IPS-NIHi11 (cell line): ENCODE data around the gene QPRT.
A peak's percentile ranks its signal among the peaks of the same experiment; 100 is the strongest.
"Not testable (repeated sequence)": the region's sequence is repeated elsewhere in the genome, so short reads cannot be mapped to it uniquely, and the experiment has no call there.

Experiments used
- DNase-seq: peaks from one replicate; pipeline ENCODE4 v3.0.0; 2012; ENCODE audit warnings: mixed read lengths, low spot score

The QPRT gene

DNA sequence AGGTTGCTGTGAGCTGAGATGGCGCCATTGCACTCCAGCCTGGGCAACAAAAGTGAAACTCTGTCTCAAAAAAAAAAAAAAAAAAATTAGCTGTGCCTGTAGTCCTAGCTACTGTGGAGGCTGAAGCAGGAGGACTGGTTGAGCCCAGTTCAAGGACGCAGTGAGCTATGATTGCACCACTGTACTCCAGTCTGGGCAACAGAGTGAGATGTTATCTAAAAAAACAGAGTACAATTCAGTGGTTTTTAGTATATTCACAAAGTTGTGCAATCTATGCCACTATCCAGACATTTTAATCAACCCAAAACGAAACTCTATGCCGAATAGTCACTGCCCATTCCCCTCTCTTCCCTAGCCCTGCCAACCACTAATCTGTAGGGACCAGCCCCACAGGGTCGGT lies 41.7 kb downstream of the QPRT start:
- DNase-seq = no peak

GRCh38 chr16:29721167-29721879 lies 42.3 kb downstream of the QPRT start:
- DNase-seq = not testable (repeated sequence)

- no peak for DNase-seq
These were observed 47.9 kb downstream of the QPRT start for GRCh38 chr16:29726845-29727377.

DNA sequence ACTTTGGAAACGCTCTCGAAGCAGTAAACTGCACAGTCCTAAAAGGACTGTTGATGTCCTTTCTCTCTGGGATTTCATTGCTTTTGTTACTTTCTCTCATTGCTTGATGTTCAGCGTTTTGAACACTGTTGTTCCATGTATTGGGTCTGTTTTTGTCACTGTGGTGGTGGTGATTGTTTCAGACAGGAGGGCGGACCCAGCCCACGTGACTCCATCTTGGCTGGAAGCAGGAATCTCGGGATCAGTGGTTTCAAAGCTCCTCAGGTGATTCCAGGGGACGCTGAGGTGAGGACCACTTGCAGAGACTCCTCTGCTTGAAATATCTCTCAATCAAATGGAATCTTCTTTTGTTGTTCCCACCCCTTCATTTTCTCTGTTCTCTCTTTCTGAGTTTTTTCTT lies 48.5 kb downstream of the QPRT start:
- DNase-seq = no peak

DNA sequence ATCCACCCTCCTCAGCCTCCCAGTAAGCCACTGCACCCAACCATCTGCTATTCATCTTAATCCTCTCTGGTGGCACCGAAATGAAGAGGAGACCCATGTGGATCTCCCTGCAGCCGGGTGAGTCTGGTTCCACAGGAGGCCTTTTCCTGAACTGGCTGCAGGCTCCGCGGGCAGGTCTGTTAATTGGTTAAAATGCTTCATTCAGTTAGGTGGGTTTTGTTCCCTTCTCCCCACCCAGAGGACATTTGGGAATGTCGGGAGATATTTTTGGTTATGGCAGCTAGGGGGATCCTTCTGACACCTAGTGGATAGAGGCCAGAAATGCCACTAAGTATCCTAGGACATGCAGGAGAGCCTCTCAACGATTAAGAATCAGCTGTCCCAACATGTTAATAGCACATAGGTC lies 50.1 kb downstream of the QPRT start:
- peak; percentile 67 for DNase-seq

- no peak for DNase-seq
These were observed 51.7 kb downstream of the QPRT start for GRCh38 chr16:29730649-29731048.

DNA sequence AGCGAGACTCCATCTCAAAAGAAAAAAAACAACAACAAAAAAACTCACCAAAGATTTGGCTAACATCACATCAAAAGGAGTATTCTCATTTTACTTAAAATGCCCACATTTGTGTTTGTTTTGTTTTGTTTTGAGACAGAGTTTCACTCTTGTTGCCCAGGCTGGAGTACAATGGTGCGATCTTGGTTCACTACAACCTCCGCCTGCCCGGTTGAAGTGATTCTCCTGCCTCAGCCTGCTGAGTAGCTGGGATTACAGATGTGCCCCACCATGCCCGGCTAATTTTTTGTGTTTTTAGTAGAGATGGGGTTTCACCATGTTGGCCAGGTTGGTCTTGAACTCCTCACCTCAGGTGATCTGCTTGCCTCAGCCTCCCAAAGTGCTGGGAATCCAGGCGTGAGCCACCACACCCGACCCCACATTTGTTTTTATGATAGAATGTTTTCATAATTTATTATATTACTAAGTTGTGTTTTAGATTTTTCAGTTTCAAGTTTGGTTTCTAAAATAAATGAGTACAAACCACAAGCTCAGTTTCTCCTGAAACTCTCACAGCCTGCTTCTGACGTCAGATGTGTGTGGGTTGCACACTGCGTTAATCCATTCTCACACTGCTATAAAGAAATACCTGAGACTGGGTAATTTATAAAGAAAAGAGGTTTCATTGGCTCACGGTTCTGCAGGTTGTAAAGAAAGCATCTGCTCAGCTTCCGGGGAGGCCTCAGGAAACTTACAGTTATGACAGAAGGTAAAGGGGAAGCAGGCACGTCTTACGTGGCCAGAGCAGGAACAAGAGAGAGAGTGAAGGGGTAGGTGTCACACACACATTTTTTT lies 53.0 kb downstream of the QPRT start:
- DNase-seq = not testable (repeated sequence)

DNA sequence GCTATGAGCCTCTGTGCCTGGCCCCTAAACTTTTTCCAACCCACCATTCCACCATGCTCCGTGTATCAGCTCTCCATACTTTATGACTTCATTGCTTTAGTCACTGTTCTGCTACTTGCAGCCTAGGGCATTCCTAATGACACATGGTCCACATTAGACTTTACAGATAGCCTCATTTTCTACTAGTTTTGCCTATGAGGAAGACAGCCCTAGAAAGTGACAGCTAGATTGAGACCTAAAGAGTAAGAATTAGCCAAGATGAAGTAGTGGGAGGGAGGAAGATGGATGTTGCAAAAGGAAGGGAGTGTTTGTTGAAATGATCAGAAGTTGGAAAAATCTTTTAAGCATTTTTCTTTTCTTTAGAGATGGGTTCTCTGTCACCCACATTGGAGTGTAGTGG lies 55.8 kb downstream of the QPRT start:
- no peak for DNase-seq

DNA sequence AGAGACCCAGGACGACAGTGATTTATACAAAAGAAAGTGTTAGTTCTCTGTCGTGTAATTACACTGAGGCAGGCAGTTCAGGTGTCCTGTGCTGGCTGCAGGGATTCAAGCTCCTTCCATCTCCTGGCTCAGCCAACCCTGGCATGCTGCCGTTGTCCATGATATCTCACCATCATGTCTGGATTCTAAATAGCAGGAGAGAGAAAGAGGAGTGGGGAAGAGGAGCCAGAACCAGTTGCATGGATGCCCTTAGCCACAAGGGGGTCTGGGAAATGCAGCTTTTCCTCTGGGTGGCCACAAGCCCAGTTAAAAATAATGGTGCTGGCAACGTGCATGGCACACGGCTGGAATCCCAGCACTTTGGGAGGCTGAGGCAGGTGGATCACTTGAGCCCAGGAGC lies 57.1 kb downstream of the QPRT start:
- no peak for DNase-seq

DNA sequence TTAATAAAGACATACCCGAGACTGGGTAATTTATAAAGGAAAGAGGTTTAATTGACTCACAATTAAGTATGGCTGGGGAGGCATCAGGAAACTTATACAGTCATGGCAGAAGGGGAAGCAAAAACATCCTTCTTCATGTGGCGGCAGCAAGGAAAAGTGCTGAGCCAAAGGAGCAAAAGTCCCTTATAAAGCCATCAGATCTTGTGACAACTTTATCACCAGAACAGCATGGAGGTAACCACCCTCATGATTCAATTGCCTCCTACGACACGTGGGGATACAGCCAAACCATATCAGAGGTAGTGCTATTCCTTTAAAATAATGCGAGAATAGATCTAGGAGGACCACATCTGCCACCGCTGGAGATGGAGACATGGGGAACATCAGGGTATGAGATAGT lies 57.8 kb downstream of the QPRT start:
- DNase-seq = no peak

- DNase-seq = no peak
These were observed 58.7 kb downstream of the QPRT start for GRCh38 chr16:29737713-29738112.

DNA sequence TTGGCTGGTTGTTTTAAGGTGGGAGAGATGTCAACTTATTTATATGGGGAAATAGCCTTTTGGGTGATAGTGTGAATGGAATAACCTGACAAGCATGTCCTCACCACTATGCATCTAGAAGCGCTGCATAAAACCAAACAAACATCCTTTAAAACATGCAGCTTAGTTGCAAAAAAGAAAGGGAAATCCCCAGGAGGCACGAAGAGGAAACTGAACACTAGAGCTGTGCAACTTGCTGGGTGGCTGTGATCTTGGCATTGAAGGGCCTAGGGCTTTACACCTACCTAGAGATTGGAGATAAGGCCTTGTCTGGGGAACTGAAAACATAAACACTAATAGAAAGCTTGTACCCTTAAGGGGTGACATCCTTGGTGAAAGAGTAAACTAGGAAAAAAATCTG lies 59.5 kb downstream of the QPRT start:
- no peak for DNase-seq

DNA sequence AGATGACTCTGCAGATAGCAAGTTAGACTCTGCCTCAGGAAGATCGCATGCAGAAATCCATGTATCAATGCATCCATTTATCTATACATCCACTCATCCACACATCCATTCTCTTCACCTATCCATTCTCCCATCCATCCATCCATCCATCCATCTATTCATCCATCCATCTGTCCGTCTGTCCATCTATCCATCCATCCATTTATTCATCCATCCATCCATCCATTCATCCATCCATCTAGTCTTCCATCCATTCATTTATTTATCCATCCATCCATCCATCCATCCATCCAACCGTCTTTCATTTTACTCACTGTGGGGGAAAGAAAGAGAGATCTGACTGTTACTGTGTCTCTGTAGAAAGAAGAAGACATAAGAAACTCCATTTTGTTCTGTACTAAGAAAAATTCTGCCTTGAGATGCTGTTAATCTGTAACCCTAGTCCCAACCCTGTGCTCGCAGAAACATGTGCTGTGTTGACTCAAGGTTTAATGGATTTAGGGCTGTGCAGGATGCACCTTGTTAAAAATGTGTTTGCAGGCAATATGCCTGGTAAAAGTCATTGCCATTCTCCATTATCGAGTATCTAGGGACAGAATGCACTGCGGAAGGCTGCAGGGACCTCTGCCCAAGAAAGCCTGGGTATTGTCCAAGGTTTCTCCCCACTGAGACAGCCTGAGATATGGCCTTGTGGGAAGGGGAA lies 61.1 kb downstream of the QPRT start:
- not testable (repeated sequence) for DNase-seq

GRCh38 chr16:29740630-29741015 lies 61.6 kb downstream of the QPRT start:
- DNase-seq = not testable (repeated sequence)

DNA sequence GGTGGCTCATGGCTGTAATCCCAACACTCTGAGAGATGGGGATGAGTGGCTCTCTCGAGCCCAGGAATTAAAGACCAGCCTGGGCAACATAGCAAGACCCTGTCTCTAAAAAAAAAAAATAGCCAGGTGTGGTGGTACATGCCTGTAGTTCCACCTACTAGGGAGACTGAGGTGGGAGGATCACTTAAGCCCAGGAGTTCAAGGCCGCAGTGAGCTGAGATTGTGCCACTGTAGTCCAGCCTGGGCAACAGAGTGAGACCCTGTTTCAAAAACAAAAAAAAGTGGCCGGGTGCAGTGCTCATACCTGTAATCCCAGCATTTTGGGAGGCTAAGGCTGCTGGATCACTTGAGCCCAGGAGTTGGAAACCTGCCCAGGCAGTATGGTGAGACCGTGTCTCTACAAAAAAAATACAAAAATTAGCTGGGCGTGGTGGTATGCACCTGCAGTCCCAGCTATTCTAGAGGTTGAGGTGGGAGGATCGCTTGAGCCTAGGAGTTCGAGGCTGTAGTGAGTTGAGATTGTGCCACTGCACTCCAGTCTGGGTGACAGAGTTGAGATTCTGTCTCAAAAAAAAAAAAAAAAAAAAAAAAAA lies 63.8 kb downstream of the QPRT start:
- DNase-seq = no peak

- DNase-seq = no peak
These were observed 64.5 kb downstream of the QPRT start for GRCh38 chr16:29743475-29743826.

GRCh38 chr16:29743827-29744531 lies 65.0 kb downstream of the QPRT start:
- no peak for DNase-seq

- peak; percentile 41 for DNase-seq
These were observed 65.6 kb downstream of the QPRT start for GRCh38 chr16:29744541-29745101.

DNA sequence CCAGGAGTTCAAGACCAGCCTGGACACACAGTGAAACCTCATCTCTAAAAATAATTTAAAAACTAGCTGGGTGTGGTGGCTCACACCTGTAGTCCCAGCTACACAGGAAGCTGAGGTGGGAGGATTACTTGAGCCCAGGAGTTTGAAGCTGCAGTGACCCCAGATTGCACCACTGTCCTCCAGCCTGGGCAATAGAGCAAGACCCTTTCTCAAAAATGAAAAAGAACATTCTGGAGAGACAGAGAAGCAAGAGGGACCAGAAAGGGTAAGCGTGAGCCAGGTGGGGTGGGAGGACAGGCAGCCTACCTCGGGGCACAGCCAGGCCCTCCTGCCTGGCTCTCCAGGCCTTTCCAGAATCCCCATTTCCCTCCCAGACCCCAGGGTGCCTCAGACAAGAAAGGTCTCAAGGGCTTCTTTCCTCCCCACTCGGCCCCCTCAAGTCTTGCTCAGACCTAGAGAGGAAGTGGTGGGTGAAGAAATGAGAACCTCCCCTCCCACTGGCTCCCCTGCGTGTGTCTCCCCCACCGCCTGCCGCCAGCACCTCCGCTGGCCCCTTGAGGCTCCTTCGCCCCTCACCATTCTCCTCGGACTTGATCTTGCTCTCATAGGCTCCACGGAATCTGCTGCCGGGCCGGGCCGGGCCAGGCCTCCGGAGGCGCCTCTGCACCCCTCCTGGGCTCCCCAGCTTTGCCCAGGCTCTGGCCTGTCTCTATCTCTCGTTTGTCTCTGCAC lies 66.3 kb downstream of the QPRT start:
- DNase-seq = peak; percentile 29

DNA sequence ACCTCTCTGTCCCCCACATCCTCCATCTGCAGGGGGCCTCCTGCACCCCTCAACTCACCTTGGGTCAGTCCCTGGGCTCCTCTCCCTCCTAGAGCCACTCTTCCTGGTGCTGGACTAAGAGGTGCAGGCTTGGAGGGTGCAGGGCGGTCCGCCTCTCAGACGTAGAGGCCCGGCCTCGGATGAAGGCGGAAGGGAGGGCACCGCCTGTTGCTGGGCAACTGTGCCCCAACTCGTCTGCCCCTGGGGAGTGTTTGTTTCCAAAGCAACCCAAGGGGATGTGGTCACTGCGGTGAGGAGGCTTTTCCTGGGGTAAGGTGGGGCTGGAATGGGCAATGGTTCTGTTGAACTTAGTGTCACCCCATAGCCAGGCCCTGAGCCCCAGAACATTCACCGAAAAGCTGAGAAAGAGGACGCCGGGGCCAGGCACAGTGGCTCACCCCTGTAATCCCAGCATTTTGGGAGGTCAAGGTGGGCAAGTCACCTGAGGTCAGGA lies 66.9 kb downstream of the QPRT start, which contains the start of gene C16orf54:
Gene C16orf54, minus strand, starts transcription at position 138 of the 493 bp plus-strand sequence. CDS start 1,039 bp downstream, outside the sequence.
- DNase-seq = no peak
